Stomach (tissue), 4 donors: ENCODE data around the gene MAGEB4.

Experiments used
- CTCF ChIP-seq, 7 experiments: fragments of 450-650 bp in 4 of 7; fragments of 200-600 bp in 3 of 7; sonication (generic) in 3 of 7; IDR thresholded peaks; one replicate each; pipeline ENCODE4 v1.5.1; 2016 to 2019; ENCODE audit warnings: antibody characterized with exemption in 7 of 7, control low read depth in 2 of 7, mild to moderate bottlenecking in 1 of 7
- EP300 ChIP-seq: sonication (generic); formaldehyde crosslinking; IDR thresholded peaks from one replicate; pipeline ENCODE4 v1.6.1; 2017; ENCODE audit warnings: antibody characterized with exemption

GRCh38 chrX:30278365-30278764 is 36.6 kb downstream of the MAGEB4 start:
- TF ChIP-seq CTCF (IDR thresholded peaks at IDR 0.05) (no peak), EP300 (no peak)
